ENCODE data around the gene ZNF19.

DNA sequence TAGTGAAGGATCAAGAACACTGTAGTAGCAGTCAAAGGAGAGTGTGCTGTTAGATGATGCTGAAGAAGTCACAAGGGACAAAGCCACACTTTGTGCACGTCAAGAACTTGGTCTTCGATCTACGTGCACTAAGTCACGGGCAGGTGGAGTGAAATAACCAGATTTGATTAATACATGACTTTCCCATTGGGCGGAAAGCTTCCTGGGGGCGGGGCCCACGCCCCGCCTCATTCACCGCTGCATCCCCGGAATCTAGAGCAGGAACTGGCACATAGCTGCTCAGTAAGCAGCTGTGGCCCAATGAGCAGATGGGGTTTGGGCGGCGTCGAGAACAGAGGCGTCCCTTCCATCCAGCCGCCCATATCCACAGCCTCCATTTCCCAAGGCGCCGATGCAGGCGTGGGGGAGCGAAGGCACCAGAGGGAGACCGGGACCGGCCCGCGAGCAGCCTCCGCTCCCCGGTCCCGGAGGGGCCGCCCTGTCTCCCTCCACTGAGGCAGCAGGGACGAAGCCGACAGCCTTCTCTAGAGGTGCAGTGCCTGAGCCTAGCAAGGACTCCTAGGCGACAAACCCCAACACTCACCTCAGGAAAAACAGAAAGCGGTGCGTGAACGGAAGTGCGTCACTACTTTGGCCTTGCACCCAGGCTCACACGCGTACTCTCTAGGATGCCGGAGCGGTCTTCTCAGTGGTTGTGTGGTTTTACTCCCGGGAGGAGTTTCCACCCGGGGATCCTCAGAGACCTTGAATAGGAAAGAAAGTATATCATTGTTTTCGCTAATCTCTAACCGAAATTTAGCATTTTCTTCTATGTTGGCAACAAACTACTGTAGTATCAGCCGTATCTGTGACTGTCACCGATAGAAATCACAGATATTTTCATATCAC is 4.9 kb downstream of the ZNF19 start:
- TF ChIP-seq, protein P1, sequence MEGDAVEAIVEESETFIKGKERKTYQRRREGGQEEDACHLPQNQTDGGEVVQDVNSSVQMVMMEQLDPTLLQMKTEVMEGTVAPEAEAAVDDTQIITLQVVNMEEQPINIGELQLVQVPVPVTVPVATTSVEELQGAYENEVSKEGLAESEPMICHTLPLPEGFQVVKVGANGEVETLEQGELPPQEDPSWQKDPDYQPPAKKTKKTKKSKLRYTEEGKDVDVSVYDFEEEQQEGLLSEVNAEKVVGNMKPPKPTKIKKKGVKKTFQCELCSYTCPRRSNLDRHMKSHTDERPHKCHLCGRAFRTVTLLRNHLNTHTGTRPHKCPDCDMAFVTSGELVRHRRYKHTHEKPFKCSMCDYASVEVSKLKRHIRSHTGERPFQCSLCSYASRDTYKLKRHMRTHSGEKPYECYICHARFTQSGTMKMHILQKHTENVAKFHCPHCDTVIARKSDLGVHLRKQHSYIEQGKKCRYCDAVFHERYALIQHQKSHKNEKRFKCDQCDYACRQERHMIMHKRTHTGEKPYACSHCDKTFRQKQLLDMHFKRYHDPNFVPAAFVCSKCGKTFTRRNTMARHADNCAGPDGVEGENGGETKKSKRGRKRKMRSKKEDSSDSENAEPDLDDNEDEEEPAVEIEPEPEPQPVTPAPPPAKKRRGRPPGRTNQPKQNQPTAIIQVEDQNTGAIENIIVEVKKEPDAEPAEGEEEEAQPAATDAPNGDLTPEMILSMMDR (IDR thresholded peaks at IDR 0.05): no peak
- TF ChIP-seq POLR2A (IDR thresholded peaks at IDR 0.05; ENCODE audit: low read depth) (peak; percentile 32), EP300 (IDR thresholded peaks at IDR 0.05) (no peak), POLR2AphosphoS5 (IDR thresholded peaks at IDR 0.05) (peak; percentile 95 to 97)

Data from esophagus muscularis mucosa (tissue), 4 donors.